C4-2B (cell line): ENCODE results near the gene SERPINE1.

Experiments
- CTCF ChIP-seq: fragments of 450-650 bp; conservative IDR thresholded peaks from 2 replicates; pipeline ENCODE4 v1.5.1; 2017; ENCODE audit warnings: mild to moderate bottlenecking
- ZFX ChIP-seq: fragments of 450-650 bp; IDR thresholded peaks from 2 replicates; pipeline ENCODE4 v1.6.1; 2017

- TF ChIP-seq CTCF (no peak), ZFX (no peak)
Observed at GRCh38 chr7:101081432-101081831, 45.5 kb upstream of the SERPINE1 start.
